ENCODE measurements around the gene CCDC77.

CCDC77 gene

DNA sequence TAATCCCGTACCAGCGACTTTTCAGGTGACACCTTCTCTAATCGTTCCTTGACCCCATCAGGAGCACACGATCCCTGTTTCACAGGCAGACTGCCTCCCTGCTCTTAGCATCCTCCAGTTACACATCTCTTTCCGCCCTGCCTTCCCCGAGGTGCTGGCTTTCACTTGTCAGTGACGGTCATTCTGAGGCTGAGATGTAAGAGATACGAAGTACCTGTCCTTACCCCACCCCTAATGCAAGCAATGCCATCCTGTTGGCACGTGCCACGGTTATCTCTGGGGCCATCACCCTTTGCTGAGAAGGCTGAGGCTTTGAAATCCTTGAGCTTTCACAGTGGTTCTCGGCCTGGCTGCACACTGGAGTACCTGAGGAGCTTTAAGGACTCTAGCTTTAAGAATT, 82.7 kb downstream of the CCDC77 start:
- DNase-seq = no peak

DNA sequence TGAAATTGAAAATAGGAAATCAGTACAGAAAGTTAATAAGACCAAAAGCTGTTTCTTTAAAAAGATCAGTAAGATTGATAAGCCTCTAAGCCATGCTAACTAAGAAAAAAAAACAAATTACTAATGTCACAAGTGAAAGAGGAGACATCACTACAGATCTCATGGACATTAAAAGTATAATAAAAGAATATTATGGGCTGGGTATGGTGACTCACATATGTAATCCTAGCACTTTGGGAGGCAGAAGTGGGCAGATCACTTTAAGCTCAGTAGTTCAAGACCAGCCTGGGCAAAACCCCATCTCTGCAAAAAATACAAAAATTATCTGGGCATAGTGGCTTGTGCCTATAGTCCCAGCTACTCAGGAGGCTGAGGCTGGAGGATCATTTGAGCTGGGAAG, 88.8 kb downstream of the CCDC77 start:
- DNase-seq = no peak
